Astrocyte of the hippocampus (primary cell): Measurements from ENCODE around the gene DTNB.

ENCODE experiments used
- DNase-seq: peaks from one replicate; pipeline ENCODE4 v3.0.0; 2011; ENCODE audit warnings: low read depth, low spot score

The DTNB gene

DNA sequence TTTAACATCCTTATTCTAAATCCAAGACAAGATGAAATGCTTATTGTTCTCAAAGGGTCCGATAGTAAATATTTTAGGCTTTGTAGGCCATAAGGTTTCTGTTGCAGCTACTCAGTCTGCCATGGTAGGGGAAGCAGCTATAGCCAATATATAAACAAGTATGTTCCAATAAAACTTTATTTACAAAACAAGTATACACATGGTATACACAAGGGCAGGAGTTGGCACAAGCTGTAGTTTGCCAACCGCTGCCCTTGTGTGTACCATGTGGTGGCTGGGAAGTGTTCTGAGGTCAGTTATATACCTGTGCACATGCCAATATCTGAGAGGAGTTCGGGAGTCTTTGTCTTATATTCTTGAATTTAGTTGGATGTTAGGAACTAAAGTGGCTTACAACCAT lies 205.6 kb downstream of the DTNB start:
- no peak for DNase-seq

GRCh38 chr2:25462021-25462420 lies 211.4 kb downstream of the DTNB start:
- DNase-seq: no peak

DNA sequence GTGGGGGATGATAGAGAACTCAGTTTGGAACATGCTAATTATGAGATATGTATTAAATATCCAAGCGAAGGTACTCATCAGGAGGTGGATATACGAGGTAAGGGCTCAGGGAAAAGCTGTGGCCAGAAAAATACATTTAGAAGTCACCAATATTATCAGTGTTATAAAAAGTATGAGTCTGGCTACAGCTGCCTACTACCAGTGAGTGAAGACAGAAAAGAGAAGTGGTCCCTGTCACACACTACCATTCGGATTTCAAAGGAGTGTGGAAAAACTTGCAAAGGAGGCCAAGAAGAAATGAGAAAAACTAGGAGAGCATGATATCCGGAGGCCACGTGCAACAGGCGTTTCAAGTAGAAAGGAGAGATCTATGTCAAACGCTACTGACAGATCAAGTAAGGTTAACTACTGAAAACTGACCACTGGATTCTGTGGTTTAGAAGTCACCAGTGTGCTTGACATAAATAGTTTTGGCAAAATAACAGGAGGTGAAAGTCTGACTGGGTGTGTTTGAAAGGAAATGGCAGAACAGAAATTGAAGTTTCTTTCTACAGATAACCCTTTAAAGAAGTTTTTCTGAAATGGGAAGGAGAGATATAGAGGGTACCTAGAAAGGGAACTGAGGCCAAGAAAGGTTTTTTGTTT lies 213.0 kb downstream of the DTNB start:
- no peak for DNase-seq

GRCh38 chr2:25454824-25455611 lies 218.4 kb downstream of the DTNB start:
- peak; percentile 7 for DNase-seq

- peak; percentile 14 for DNase-seq
Observed at GRCh38 chr2:25453199-25453905, 220.0 kb downstream of the DTNB start.

DNA sequence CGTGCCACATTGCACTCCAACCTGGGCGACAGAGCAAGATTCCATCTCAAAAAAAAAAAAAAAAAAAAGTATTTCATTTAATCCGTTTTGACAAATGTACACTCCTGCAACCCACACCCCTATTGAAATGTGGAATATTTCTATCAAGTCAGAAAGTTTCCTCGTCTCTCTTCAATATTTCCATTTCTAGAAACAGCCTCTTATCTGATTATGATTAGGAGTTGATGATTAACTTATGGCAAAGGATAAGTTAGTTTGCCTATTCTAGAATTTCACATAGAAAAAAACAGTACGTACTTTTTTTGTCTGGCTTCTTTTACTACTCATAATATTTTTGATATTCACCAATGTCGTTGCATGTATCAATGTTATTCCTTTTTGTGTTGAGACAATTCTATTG lies 224.6 kb downstream of the DTNB start:
- DNase-seq: no peak

DNA sequence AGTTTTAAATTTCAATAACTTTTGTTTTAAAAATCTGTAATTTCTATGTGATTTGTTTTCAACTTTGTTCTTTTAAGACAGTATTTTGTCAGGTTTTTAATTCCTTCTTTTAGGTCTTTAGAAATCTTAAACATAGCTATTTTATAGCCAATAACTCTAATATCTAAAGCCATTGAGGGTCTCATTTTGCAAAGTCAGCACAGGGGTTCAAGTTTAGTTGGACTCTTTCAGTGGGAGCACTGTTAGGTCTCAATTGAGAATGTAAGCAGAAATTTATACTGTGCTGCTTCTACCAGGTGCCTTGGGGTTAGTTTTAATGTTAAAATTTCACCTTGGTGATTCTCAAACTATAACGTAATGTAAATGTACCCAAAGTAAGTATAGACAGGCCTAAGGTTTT lies 226.4 kb downstream of the DTNB start:
- no peak for DNase-seq

GRCh38 chr2:25446122-25446521 lies 227.3 kb downstream of the DTNB start:
- DNase-seq: no peak

DNA sequence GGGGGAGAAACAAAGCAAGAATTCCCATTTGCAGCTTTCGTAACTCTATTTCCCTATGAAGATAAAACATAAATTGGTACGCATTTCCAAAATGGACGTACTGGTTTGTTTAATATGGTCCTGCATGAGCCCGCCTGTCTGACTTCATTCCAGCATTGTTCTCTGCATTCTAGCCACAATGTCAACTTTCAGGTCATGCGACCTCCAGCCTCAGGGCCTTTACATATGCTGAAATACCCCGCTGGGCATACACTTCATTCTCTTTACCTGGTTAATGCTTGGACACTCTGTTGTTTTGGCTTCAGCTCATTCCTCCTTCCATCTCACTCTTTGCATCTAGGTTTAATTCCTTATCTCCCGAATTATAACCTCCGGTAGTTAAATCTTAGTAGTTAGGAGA lies 227.9 kb downstream of the DTNB start:
- DNase-seq: no peak

DNA sequence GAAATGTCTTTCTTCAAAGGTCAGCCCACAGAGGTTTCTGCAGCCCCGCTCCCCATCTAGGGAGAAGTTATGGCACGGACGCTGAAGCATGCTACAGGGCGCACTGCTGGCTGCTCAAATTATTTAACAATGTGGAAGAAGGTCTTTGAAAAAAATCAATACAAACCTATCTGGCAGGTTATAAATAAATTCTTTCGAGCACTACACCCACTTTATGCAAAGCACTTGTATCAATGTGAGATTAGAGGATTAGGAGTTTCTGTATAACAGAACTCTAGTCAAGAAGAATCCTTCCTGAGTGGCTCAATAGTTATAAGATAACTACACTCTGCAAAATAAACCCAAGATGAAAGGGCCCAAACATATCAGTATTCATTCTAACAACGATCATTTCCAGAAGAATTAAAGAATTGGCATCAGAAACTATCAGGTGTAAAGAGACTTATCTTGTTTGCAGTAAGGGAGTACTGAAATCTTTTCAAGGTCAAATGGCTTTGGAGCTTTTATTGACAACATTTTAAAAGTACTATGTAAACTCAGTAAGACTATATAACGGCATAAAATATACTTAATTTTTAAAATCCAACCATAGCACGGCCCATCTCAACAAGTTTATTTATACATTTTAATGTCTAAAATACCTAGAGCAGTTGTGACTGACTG lies 228.6 kb downstream of the DTNB start:
- DNase-seq: no peak

DNA sequence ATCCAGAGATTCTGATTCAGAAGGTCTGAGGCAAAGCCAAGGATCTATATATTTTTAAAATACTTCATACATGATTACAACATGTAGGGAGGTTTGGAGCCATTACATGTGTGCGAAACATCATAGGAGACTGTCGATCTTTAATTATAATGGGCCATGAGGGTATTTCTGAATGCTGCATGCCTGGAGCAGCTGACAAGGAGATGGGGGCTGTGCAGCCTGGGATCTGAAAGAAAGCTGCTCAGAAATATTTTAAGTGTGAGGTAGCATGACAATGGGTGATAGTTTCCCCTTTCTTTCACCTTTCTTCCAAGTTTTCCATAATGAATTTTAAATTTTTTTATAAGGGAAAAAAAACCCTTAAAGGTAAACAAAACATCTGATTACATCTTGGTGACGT lies 229.6 kb downstream of the DTNB start:
- no peak for DNase-seq

DNA sequence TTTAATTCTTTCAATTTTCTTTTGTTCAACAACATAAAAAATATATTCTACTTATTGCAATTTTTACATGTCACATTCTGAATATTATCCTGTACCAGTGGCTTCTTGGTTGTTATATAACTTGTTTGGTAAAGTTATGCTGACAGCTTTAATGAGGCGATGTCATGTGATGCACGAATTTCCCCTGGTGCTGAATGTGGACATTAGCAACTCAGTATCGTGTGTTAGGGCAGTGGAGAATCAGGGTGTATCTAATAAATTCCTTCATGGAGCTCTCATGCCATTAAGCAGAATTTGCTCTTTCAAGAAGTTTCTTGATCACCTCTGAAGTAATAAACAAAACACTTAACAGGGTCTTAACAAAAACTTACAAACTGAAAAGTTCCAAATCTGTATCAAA lies 232.0 kb downstream of the DTNB start:
- DNase-seq: no peak

GRCh38 chr2:25438793-25439192 lies 234.6 kb downstream of the DTNB start:
- no peak for DNase-seq

GRCh38 chr2:25437881-25438662 lies 235.3 kb downstream of the DTNB start:
- no peak for DNase-seq

DNA sequence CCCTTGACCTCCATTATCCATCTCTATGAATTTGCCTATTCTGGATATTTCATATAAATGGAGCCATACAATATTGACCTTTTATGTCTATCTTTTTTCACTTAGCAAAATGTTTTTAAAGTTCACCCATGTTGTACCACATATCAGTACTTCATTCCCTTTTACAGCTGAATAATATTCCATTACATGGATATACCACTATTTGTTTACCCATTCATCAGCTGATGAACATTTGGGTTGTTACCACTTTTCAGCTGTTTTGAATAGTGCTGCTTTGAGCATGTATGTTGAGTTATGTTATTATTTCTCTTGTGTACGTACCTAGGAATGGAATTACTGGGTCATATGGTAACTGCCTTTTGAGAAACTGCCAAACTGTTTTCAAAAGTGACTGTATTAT lies 238.0 kb downstream of the DTNB start:
- DNase-seq: no peak

GRCh38 chr2:25431604-25432003 lies 241.8 kb downstream of the DTNB start:
- no peak for DNase-seq

DNA sequence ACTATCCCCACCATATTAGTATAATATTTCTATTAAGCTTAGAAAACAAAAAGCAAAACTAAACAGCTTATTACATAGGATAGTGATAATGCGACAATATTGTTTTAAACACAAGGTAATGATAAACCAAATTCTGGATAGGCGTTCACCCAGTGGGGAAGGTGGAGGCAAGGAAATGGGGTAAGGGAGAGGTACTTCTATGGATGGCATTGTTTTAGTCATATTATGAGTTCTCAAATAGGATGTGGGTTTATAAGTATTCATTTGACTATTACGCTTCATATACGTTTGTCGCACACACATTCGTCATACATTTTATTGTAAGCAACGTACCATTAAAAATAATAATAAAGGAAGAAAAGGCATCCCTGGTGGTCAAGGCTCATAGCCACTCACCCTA lies 242.8 kb downstream of the DTNB start:
- DNase-seq: no peak

- DNase-seq: no peak
Observed at GRCh38 chr2:25426326-25426725, 247.1 kb downstream of the DTNB start.

DNA sequence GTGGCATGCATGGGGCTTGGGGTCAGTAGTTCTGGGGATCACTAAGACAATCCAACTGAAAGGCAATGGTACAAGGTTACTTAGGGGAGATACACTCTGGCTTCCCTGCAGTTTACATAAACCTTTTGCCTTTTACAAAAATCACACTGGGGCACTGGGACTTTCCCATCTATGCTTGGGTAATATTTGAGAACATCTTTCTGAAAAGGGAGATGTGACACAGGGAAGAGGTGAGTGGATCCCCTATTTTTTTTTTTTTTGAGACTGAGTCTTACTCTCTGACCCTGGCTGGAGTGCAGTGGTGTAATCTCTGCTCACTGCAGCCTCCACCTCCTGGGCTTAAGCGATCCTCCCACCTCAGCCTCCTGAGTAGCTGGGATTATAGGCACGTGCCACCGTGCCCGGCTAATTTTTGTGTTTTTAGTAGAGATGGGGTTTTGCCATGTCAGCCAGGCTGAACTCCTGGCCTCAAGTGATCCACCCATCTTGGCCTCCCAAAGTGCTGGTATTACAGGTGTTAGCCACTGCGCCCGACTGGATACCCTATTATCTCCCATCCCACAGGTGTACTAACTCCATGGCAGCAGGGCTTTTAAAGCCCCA lies 248.8 kb downstream of the DTNB start:
- DNase-seq: no peak

- DNase-seq: no peak
Observed at GRCh38 chr2:25421820-25422411, 251.5 kb downstream of the DTNB start.

DNA sequence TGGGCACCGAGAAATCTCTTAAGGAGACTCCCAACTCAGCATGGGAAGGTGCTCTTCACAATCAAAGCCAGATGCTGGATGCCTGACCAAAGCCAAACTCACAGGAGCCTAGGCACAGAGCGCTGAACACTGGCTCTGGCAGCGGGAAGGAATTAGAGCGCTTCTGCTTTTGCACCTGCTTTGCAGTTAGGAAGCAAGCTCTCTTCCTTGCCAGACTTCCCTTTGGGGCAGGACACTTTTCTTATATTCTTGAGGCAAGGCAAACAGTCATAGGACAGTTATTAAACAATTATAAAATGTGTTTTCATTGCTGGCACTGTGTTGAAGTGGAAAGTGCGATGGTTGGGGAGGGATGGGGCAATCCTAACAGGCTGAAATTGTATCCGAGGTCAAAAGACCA lies 252.1 kb downstream of the DTNB start:
- no peak for DNase-seq
